ENCODE measurements around the gene NCOR2.

GRCh38 chr12:124525455-124525854 lies 42.0 kb downstream of the NCOR2 start:
- TF ChIP-seq CTCF (IDR thresholded peaks at IDR 0.05 in 2 of 3, conservative IDR thresholded peaks at IDR 0.05 in 1 of 3; ENCODE audit: borderline replicate concordance in 1 of 3, insufficient read depth in 1 of 3, low read depth in 2 of 3, low read length in 2 of 3) (no peak), POLR2A (IDR thresholded peaks at IDR 0.05; ENCODE audit: borderline replicate concordance, extremely low read depth, insufficient read depth, insufficient read length) (no peak), EZH2phosphoT487 (IDR thresholded peaks at IDR 0.05; ENCODE audit: borderline replicate concordance) (no peak), EGR1 (IDR thresholded peaks at IDR 0.05; ENCODE audit: low read depth) (no peak), EZH2 (IDR thresholded peaks at IDR 0.05) (no peak), REST (IDR thresholded peaks at IDR 0.05; ENCODE audit: low read depth) (no peak), POLR2AphosphoS5 (IDR thresholded peaks at IDR 0.05; ENCODE audit: low read depth, low read length) (no peak), ZBTB33 (IDR thresholded peaks at IDR 0.05; ENCODE audit: extremely low read depth, insufficient replicate concordance, low read length) (no peak), CEBPB (IDR thresholded peaks at IDR 0.05; ENCODE audit: low read depth) (no peak), YY1 (IDR thresholded peaks at IDR 0.05; ENCODE audit: extremely low read depth, insufficient replicate concordance, low read depth, low read length) (no peak), MAX (IDR thresholded peaks at IDR 0.05) (no peak)

All from HCT116 (cell line).